DMS53 (cell line): Measurements from ENCODE around the gene PLCL1.

Experiments
- DNase-seq: peaks from one replicate; lab custom pipeline; 2025; lab: John Stamatoyannopoulos, UW

Gene PLCL1

DNA sequence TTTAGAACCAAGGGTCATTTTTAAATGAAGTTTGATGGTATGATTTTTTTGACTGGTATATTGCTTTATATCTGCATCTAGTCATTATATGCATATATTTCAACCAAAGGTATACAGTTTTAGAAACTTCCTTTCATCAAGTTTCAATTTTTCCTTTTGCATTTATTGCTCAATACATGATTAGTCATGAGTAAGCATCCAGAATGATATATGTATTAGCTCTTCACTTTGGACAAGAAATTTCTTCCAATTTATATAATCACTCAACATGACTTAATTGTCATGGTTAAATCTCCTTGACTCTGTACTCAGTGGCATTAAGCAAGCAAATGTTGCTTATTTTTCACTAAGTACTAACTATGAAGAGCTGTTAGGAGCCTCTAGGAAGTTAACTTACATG is 123.6 kb downstream of the PLCL1 start:
- no peak for DNase-seq

DNA sequence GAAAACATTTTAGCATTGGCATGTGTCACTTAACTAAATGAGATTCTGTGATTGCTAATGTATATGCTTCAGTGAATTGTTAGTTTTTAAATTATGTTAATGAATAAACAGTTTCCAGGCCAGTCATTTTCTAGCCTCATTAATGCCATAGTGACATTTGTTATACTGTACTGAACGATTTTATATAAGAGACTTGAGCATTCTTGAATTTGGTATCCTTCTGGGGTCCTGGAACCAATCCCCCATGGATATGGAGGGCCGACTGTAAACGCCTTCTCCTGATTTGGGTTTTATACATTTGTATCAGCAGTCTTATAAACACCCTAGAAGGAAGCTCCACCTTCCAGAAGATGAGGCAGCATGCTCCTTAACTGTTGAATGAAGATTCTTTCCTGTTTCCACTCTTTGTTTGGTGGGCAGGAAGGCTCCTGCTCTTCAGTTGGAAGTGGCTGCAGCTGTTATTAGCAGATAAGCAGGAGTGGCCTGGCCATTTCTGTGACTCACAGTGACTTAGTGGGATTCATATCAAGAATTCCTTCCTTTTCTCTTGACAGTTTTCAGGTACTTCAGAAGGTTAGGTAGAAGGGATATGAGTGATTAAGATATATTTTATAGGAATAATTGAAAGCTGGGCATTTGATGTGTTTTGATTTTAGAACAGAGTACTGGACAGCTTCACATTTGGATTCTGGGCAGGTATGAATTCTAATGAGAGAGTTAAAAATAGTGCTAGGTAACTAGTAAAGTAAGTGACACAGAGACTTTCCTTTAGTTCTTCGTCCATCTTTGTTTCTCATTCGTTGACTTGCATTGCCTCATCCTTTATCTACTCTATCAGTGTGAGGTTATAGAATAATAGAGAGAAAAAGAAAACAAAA is 124.9 kb downstream of the PLCL1 start:
- no peak for DNase-seq

DNA sequence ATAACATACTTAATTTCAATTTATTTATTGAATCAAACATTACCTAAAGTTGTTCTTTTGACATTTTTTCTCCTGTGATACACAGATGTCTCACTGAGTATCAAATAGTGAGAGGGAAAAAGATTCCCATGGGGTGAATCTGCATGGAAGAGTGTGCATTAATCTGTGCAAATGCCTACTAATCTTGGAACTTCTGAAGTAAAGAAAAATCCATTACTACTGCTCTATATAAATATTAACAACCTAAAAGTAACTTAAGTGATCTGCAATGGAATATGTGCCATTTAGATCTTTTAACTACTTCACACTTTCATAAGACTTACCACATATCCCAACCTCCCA is 125.5 kb downstream of the PLCL1 start:
- DNase-seq: no peak

DNA sequence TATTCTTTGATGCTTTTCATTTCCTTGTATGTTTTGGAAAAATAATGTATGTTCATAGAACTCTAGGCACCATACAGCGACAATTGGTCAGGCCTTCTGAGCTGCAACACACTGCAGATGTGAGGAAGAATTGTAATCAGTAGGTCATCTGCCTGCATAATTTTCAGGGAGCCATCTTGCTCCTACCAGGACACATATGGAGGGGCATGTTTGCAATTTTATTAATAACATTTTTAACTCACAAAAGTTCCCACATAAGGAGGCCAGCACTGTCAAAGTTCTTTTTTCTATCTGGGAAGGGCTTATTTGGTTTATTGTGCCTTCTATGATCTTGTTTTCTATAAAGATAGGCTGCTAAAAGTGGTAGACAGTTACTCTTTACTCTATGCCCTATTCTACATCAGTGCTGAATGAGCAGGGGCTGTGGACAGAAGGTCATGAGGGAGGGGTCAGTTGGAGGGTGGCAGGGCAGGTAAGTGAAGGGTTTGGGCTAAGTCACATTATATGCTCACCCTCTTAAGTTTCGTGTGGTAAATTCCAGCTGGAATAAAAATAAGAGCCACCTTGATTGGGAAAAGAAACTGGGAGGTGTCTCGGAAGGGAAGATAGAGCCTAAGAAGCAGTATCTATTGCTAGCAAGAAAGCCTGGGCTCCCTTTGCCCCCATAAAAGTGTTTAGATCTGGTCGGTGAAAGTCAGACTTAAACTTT is 126.3 kb downstream of the PLCL1 start:
- DNase-seq: no peak

DNA sequence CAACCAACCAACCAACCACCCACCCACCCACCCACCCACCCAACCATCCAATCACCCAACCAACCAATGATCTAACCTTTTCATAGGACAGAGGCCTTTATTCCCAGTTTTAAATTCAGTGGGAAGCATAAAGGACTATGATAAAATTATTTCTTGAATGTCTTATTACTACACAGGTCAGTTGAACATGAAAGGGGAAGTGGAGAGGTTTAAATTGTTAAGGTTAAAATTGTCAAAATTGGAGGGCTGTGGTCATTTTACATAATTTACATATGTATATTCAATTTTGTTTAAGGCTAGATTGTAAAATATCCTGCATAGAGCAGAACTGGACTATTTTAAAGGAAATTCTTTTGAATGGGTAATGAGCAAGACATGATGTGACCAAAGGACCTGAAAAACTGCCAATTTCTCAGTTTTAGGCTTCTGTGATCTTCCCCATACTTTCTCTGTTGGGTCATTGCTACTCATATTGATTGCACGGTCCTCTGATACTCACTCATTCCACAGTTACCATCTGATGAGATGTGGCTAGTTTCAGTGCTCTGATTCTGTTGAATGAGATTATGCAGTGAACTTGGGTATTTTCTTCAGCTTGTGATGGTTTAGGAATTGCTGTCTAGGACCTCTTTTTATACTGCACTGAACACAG is 127.4 kb downstream of the PLCL1 start:
- no peak for DNase-seq

DNA sequence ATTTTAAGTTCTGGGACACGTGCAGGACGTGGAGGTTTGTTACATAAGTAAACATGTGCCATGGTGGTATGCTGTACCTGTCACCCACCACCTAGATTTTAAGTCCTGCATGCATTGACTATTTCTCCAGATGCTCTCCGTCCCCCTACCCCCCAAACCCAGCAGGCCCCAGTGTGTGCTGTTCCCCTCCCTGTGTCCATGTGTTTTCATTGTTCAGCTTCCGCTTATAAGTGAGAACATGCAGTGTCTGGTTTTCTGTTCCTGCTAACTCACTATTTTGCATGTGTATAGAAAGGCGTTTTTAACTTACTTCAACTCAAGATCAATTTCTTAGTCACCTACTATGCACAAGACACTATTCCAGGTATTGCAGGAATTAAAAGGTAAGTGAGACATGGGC is 128.0 kb downstream of the PLCL1 start:
- DNase-seq: no peak

DNA sequence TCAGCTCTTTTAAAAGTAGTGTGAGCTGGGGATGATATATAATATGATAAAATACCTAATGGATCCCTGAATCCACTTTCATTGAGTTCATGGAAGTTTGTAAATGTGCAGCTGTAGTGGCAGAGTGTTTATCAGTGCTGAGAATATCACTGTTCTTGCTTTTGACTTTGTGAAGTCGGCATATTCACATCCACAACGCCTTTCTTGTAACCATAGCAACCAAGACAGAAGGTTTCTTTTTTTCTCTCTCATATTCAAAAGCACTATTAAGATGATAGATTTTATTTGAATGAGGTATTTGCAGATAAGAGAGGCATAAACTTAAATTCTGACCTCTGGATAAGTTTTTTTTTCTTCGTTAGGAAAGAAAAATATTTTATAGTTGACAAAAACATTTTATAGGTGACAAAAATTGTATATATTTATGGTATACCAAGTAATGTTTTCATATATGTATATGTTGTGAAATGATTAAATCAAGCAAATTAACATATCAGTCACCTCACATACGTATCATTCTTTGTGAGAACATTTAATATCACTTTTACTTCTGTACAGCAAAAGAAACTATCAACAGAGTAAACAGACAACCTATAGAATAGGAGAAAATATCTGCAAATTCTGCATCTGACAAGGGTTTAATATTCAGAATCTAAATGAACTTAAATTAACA is 130.0 kb downstream of the PLCL1 start:
- no peak for DNase-seq

DNA sequence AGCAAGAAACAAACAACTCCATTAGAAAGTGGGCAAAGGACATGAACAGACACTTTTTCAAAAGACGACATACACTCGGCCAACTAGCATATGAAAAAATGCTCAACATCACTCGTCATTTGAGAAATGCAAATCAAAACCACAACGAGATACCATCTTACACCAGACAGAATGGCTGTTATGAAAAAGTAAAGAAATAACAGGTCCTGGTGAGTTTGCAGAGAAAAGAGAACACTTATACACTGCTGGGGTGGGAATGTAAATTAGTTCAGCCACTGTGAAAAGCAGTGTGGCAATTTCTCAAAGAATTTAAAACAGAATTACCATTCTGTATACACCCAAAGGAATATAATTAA is 130.5 kb downstream of the PLCL1 start:
- DNase-seq: no peak

DNA sequence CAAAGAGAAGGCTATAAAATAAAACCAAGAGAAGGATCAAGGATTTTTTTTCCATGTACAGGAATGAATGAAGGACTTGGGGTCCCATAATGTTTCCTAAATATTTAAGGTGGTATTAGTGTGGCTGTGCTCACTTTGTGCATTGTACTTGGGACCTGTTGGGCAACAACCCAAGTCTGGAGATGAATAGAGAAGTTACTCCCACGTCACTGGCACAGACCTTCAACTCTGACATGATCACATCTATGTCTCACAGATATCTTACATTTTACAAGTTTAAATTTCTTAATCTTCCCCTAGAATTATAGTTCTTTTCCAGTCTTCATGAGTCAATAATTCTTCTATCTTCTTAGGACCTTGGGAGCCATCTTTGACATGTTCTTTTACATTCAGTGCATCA is 133.4 kb downstream of the PLCL1 start:
- DNase-seq: no peak

DNA sequence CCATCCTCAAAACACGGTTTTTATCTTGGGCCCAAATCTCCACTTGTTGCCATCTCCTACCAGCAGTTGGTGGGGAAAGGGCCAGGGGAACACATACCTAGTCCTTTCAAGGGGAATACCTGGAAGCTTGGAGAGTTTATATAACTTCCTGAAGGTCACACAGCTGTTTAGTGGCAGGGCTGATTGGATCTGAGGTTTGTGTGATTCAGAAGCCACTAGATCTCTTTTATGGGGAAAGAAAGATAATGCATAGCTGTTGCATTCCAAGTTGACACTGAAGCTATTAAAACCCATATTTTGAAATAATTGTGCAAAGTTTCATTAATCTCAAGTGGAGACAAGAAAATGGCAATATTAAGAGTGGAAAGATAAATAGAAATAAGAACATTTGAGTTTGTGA is 134.2 kb downstream of the PLCL1 start:
- no peak for DNase-seq

DNA sequence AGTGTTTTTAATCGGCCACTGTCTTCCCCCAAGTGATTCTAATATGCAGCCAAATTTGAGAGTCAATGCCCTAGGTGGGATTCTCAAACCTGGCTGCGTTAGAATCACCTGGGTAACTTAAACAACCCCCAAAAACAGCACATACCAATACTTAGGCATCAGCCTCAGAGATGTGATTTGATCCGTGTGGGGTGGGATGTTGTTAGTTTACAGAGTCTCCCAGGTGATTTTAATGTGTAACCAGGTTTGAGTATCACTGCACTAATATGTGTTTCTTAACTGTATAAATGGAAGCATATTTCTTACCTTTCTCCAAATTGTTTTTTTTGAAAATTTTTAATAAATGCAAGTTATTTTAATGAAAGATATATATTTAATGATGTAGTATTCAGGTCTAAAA is 135.4 kb downstream of the PLCL1 start:
- DNase-seq: no peak

DNA sequence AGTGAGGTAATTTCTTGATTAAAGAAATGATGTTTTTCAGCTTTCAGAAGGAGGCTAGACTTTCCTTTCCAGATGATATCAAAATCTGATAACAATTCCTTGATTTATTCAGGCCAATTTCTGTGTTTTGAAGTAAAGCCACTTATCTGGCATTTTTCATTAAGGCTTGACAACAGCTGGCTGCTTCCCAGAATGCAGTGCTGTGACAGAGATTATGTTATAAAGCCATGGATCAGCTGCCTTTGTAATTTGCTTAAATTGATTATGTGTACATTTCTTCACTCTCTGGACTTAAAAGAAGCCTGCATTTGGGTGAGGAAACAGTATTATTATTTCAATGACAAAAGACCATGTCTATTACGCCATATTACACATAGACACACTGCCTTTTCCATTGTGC is 136.0 kb downstream of the PLCL1 start:
- DNase-seq: no peak

DNA sequence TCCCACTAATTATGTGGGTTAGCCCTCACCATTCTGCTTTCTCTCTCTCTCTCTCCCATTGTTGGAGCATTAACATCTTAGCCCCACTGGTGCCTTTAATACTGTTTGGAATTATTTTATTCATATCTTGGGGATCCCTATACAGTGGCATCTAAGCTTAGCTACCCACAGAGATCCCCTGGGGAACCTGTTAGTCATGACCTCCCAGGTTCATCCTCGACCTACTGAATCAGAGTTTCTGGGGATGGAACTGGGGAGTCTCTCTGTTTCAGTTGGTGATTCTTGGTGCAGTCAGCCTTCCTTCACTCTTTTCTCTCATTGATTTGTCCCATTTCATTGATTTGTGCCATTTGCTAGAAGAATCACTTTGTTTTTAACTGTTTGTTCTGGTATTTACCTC is 137.3 kb downstream of the PLCL1 start:
- no peak for DNase-seq

DNA sequence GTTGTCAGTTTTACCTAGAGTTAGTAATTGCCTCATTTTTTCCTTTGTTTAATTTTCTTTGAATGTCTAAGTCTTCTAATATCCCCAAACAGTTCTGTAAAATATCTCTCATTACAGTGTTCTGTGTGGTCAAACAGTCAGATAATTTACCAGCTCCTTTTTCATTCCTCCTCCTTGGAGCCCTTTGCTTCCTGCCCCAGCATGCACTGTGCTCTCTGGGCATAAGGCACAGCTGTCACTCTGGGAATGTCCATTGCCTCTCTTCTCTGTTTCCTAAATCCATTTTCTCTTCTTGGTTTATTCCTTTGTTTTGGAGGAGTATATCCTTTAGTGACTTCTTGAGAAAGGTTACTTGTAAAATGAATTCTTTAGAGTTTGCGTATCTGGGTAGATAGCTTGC is 139.3 kb downstream of the PLCL1 start:
- DNase-seq: no peak

DNA sequence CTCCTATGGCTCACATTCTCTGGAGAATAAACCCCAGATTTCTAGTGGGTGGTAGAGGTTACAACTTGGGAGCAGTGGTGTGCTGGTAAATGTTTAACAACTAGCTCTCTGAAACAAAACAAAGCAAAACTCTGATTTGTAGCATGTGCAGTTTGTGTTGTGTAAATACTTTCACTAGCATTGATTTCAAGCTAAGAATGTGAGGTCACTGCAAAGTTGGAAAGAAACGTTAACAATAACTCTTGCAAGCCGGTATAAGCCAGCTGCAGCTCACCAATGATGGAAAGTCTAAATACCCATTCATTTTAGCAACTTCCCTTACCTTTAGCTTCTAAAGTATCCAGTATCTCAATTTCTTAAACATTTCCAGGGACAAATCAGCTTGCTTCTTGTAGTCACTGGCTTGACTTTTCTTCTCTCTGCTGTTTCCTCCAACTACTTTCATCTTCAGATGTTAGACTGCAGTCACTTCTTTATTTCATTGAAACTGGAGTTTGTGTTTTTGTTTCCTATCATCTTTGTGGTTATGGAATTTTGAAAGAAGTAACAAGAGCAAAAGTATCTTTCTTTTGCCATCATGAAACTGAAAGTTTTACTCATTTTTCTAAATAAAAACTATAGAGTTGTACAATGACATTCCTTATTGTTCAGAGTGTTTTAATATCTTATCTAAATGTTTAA is 140.2 kb downstream of the PLCL1 start:
- DNase-seq: no peak

DNA sequence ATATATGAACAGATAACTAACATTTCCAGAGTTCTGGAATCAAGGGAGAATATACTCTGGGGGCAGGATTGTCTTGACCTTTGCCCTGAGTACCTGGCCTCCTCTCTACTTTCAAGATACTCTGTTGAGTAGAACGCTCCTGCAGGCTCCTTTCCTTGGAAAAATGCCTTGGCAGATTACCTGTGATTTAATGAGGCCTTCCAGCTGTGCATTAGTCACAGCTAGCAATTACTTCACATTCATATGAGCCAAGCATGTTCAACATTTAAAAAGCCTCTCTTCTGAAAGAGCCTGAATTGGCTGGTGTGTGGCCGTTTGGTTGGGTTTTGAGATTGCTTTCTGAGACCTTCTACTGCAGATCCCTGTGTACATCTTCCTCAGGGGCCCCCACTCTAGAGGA is 142.2 kb downstream of the PLCL1 start:
- no peak for DNase-seq

DNA sequence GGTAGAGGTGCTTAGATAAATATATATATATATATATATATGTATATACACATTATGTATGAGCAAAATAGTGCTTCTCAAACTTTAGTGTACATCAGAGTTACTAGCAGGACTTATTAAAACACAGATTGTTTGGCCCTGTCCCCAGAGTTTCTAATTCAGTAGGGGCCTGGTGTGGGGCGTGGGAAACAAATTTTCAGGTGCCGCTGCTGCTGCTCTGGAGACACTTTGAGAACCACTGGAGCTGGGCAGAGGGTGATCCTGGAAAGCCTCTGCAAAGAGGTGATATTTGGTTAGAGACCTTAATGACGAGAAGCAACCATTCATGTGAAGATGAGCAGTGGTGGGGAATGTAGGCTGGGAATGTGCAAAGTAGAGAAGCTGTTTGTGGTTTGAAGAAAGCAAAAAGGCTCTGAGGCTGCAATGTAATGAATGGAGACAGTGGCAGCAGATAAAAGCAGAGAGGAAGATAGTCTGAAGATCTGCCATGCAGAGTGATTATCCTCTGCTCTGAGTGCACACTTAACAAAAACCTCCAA is 142.9 kb downstream of the PLCL1 start:
- no peak for DNase-seq

DNA sequence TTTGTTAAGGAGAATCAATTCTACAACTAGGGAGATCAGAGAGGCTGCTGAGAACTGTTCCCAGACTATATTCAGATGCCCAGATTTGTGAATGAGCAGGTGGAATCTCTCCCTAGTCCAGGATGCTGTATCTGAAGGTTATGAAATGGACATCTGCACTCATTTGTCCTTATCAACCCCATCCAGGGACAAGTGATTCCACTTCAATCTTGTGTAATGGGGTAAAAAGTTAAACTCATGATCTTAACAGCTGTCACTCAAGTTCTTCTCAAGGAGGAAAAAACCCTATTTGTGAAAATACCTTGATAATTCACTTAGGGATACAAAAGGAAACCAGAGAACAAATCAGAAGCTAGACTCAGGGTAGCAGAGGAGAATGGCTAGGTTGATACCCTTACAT is 144.8 kb downstream of the PLCL1 start:
- DNase-seq: no peak

DNA sequence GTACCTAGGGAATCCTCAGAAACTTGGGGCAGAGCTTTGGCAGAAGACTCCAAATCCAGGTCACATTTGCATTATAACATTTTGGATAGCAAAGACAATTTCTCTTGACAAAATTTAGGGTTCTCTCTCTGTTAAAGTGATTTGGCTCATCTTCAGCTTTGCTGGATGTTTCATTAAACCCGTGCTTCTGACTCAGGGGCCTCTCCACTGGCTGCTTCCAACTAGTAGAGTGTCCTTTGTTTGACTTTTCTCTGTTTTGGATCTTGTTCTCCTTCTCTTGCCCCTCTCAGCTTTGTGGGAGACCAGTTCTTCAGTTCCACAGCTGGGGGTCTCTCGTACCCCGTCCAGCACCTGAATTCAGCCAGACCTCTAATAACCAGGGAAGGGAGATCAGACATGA is 145.6 kb downstream of the PLCL1 start:
- no peak for DNase-seq

DNA sequence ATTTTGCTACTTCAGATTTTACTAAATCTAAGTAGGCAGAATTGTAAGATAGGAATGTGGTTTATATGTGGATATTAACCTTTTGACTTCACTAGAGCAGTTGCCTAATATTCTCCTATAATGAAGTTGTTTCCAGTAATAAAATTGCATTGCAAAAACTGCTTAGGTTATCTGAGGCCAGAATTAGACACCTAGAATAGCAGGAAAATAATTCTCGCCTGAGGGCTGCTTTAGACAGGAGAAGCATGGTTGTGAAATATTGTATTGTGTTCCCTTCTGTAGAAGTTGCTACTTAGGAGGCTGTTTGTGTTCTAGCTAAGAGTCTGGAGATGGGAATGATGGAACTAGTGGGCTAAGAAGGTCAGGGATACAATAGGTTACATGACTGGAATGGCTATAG is 146.3 kb downstream of the PLCL1 start:
- DNase-seq: no peak

DNA sequence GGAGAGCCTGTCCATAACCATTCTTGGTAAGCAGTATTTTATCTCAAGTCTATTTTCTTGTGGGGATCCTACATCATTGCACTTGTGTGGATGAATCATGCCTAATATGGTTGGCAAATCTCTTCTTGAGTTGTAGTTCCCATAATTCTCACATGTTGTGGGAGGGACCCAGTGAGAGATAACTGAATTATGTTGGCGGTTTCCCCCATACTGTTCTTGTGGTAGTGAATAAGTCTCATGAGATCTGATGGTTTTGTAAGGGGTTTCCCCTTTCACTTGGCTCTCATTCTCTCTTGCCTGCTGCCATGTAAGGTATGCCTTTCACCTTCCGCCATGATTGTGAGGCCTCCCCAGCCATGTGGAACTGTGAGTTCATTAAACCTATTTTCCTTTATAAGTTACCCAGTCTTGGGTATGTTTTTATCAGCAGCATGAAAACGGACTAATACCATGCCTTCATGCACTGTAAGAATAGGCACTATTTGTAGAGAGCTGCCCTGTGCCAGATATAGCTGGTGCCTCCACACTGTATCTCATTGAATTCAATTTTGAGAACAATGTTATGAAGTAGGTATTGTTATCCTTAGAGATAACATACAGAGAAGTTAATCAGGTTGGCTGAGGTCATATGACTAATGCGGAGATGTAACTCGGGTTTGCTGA is 148.3 kb downstream of the PLCL1 start:
- DNase-seq: no peak
